Gastroesophageal sphincter (tissue), 4 donors: Measurements from ENCODE around the gene ZNF76. TPM values are rescaled to one million over a fixed set of nuclear protein-coding genes. Genes with fewer than 3 reads are reported as not detected.

Source experiments
- ATAC-seq: fragments of 150-250 bp; one replicate; pipeline ENCODE4 v1.9.1; 2016; ENCODE audit warnings: mild to moderate bottlenecking, moderate library complexity
- H3K27ac ChIP-seq, 4 donors: fragments of 200-600 bp; sonication (generic) in 3 of 4; 1 replicate in 3 of 4; 2 replicates in 1 of 4; pipeline ENCODE4 v1.5.1; 2016 to 2019
- H3K27me3 ChIP-seq: fragments of 200-600 bp; sonication (generic); one replicate; pipeline ENCODE4 v1.5.1; 2019
- H3K36me3 ChIP-seq, 2 donors: fragments of 200-600 bp; sonication (generic); one replicate each; pipeline ENCODE4 v1.5.1; 2019; ENCODE audit warnings: control low read depth in 1 of 2
- H3K4me1 ChIP-seq, 3 donors: fragments of 200-600 bp; sonication (generic); 1 replicate in 2 of 3; 2 replicates in 1 of 3; pipeline ENCODE4 v1.5.1; 2016 to 2019; ENCODE audit warnings: control low read depth in 2 of 3
- H3K4me3 ChIP-seq, 2 donors: fragments of 200-600 bp; sonication (generic); one replicate each; pipeline ENCODE4 v1.5.1; 2019; ENCODE audit warnings: mild to moderate bottlenecking in 1 of 2, moderate library complexity in 1 of 2
- H3K9me3 ChIP-seq, 3 donors: fragments of 200-600 bp; sonication (generic); one replicate each; pipeline ENCODE4 v1.5.1; 2017 to 2019; ENCODE audit warnings: control low read depth in 2 of 3
- EP300 ChIP-seq: sonication (generic); formaldehyde crosslinking; IDR thresholded peaks from one replicate; pipeline ENCODE4 v1.6.1; 2017; ENCODE audit warnings: antibody characterized with exemption, mild to moderate bottlenecking
- POLR2A ChIP-seq, 2 donors: fragments of 450-650 bp; IDR thresholded peaks; one replicate each; pipeline ENCODE4 v1.6.1; 2017; ENCODE audit warnings: antibody characterized with exemption in 2 of 2, mild to moderate bottlenecking in 2 of 2, moderate library complexity in 1 of 2
- POLR2AphosphoS5 ChIP-seq: sonication (generic); formaldehyde crosslinking; IDR thresholded peaks from one replicate; pipeline ENCODE4 v1.6.1; 2017; ENCODE audit warnings: antibody characterized with exemption
- WGBS, 2 donors: methylation state at CpG; one replicate each; pipeline ENCODE4 v1.1.5; 2018; ENCODE audit warnings: low coverage in 1 of 2; 5-methylcytosine and 5-hydroxymethylcytosine counted together
- total RNA-seq, 4 donors: library from RNA; depleted of rRNA; stranded (reverse); fragments of >200 nt; gene quantifications; one replicate each; pipeline ENCODE4 v1.1.0, GENCODE V29; 2016
- TF ChIP-seq, protein P1 (sequence below), 4 experiments: fragments of 200-600 bp in 2 of 4; fragments of 450-650 bp in 2 of 4; sonication (generic) in 1 of 4; IDR thresholded peaks; one replicate each; pipeline ENCODE4 v1.5.1; 2017 to 2019; ENCODE audit warnings: antibody characterized with exemption in 4 of 4, mild to moderate bottlenecking in 2 of 4, moderate library complexity in 2 of 4

ZNF76 gene
- total RNA-seq, 4 donors from 2014 or later = 21.3 to 46.9 (median 40.1) TPM

DNA sequence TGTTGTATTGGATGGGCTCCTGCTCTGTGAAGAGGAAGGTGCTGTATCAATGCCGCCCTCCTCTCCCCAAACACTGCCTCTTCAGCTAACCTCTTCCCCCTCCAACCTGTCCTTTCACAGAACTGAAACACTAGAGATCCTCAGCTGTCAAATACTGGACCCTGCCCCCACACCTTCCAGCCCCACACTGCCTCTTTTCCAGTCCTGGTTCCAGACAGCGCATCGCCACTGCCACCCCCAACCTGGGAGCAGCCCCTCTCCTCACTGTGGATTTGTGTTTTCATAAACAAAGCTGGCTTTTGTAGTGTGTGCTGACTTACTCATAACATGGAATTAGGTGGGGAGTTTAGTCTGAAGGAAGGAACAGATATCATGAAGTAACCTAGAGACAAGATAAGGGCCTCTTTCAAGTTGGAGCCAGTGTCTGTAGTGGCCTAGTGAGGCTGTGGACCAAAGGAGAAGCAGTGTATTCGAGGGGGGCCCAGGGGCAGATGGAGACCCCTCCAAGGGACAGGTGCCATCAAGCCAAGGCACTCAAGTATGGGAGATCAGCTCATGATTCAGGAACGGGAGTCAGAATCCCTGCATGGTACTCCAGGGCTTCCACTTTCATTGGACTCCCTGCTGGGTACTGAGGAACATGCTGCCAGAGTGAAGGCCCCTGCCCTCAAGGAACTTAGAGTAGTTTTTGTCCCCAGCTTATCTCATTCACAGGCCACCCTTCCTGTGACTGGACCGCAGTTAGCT is 43.7 kb upstream of the ZNF76 start:
- Histone ChIP-seq H3K9me3 (no peaks in the 10 kb centered on the region), H3K27ac (peak overlapping the region in 2 of 4 donors; percentile 10 to 33), H3K27me3 (peaks cover 48% of the 10 kb centered on the region), H3K36me3 (no peaks in the 10 kb centered on the region), H3K4me3 (no peak overlapping the region), H3K4me1 (peaks cover 0 to 54% (median 10%) of the 10 kb centered on the region in 3 donors)
- 86 to 87% methylated on average over 4 to 6 of the region's 6 CpGs for WGBS, 2 donors
- ATAC-seq = no peak
- no peak for TF ChIP-seq EP300
- TF ChIP-seq POLR2AphosphoS5 = no peak
- no peak for TF ChIP-seq POLR2A (IDR thresholded peaks at IDR 0.05)
- TF ChIP-seq, protein P1, sequence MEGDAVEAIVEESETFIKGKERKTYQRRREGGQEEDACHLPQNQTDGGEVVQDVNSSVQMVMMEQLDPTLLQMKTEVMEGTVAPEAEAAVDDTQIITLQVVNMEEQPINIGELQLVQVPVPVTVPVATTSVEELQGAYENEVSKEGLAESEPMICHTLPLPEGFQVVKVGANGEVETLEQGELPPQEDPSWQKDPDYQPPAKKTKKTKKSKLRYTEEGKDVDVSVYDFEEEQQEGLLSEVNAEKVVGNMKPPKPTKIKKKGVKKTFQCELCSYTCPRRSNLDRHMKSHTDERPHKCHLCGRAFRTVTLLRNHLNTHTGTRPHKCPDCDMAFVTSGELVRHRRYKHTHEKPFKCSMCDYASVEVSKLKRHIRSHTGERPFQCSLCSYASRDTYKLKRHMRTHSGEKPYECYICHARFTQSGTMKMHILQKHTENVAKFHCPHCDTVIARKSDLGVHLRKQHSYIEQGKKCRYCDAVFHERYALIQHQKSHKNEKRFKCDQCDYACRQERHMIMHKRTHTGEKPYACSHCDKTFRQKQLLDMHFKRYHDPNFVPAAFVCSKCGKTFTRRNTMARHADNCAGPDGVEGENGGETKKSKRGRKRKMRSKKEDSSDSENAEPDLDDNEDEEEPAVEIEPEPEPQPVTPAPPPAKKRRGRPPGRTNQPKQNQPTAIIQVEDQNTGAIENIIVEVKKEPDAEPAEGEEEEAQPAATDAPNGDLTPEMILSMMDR (IDR thresholded peaks at IDR 0.05) = no peak

DNA sequence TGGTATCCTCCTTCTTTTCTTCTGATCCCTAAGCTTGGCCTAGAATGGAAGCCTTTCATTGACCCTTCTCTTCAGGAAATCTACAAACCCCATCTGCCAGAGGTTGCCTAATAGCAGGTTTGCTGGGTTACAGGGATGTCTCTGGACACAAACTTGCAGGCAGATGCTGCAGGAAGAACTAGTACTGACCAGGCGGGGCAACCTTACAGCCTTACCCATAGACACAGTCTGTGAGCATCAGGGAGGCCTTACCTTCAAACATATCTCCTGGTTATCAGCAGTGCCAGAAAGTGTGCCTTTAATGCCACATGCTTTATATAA is 43.2 kb upstream of the ZNF76 start:
- Histone ChIP-seq H3K27me3 (peaks cover 44% of the 10 kb centered on the region), H3K4me1 (peaks cover 0 to 54% (median 10%) of the 10 kb centered on the region in 3 donors), H3K4me3 (no peak overlapping the region), H3K9me3 (no peaks in the 10 kb centered on the region), H3K36me3 (no peaks in the 10 kb centered on the region), H3K27ac (no peak overlapping the region)
- no CpG with 5 or more reads among the region's 1 CpG for WGBS, 2 donors
- ATAC-seq = no peak
- TF ChIP-seq, protein P1 (IDR thresholded peaks at IDR 0.05) = no peak
- TF ChIP-seq POLR2AphosphoS5 (no peak), POLR2A (IDR thresholded peaks at IDR 0.05) (no peak), EP300 (no peak)

DNA sequence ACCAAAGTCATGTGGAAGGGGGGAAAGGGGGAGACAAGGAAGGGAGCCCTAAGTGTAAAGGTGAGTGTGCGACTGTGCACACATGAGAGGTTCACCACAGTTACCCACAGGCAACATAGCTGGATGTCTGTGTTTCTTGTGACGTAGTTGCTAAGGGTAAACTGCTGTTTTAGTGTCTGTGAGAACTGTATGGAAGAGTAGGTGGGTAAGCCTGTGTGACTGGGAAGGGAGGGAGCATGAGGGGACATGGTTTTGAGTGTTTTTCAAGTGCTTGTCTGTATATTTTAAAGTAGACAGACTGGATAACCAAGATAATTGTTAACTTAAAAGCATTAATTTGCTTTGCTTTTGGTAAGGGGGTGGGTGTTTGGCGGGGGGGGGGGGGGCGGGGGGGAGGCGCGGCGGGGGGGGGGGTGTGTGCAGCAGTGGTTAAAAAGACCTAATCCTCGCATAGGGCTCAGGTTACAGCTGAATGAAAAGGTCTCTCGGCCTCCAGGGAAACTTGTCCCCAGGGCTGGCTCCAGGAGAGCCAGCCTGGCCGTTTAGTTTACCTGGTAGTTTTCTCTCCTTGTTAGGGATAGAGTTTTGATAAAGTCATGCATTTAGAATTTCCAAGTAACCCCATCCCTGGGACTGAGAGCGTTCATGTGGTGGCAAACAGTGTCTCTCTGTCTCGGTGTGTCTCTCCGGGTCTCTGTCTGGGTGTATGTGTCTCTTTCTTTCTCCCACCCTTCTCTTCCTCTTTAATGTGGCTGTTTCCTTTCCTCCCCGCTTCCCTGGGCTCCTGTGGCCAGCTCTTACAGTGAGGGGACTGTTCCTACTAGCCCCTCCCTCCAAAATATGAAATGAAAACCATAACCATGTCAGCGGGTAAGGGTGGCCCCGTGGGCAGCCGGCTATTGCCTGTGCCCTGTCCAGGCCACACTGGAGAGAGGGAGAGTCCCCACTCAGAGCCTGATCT is 42.4 kb upstream of the ZNF76 start:
- H3K36me3 ChIP-seq = no peaks in the 10 kb centered on the region
- H3K9me3 ChIP-seq = no peaks in the 10 kb centered on the region
- TF ChIP-seq, protein P1 (IDR thresholded peaks at IDR 0.05) = no peak
- no peak for TF ChIP-seq EP300
- TF ChIP-seq POLR2A (IDR thresholded peaks at IDR 0.05) = no peak
- TF ChIP-seq POLR2AphosphoS5 = no peak
- no peak overlapping the region for H3K27ac ChIP-seq
- WGBS, 2 donors = 29 to 44% methylated on average over 4 to 12 of the region's 17 CpGs
- H3K4me3 ChIP-seq = no peak overlapping the region
- H3K27me3 ChIP-seq = peaks cover 37% of the 10 kb centered on the region
- H3K4me1 ChIP-seq = peaks cover 0 to 54% (median 10%) of the 10 kb centered on the region in 3 donors
- no peak for ATAC-seq

DNA sequence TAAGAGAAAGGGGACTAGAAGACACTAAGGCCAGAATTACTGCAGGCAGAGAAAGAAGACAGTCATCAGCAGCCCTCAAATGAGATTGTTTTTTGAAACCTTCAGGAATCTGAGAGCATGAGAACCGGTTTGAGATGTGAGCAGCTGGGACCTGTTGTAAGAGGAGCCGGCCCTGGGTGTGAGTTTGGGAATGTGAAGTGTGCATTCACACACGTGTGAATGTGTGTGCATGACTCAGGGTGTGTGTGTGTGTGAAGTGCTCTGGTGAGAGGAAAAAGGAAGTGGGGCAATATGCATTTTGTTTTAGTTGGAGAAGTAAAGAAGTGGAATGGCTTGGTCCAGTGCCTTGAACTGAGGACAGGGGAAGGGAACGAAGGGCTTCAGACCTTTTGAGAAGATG is 41.5 kb upstream of the ZNF76 start:
- no peaks in the 10 kb centered on the region for H3K36me3 ChIP-seq
- WGBS, 2 donors = 45 to 53% methylated on average over 4 of the region's 4 CpGs

More for the DNA sequence above, 41.5 kb upstream of the ZNF76 start:
- Histone ChIP-seq H3K27ac (no peak overlapping the region), H3K27me3 (peaks cover 28% of the 10 kb centered on the region), H3K9me3 (no peaks in the 10 kb centered on the region), H3K4me1 (peaks cover 0 to 53% (median 8%) of the 10 kb centered on the region in 3 donors), H3K4me3 (no peak overlapping the region)
- TF ChIP-seq, protein P1 (IDR thresholded peaks at IDR 0.05) = no peak
- TF ChIP-seq POLR2A (IDR thresholded peaks at IDR 0.05) (no peak), EP300 (no peak), POLR2AphosphoS5 (no peak)
- no peak for ATAC-seq
